ENCODE results near the gene RGL2.

The RGL2 gene

GRCh38 chr6:33316603-33317418, 18.1 kb upstream of the RGL2 start:
- peak in 1 of 2 donors; percentile 41 for DNase-seq

- no peak for DNase-seq
These were observed 17.3 kb upstream of the RGL2 start for GRCh38 chr6:33315793-33316602.

GRCh38 chr6:33314943-33315792, 16.4 kb upstream of the RGL2 start:
- peak in 1 of 2 donors; percentile 42 for DNase-seq

GRCh38 chr6:33314515-33314942, 15.8 kb upstream of the RGL2 start:
- DNase-seq = peak; percentile 88 to 91

- peak; percentile 94 to 96 for DNase-seq
These were observed 15.2 kb upstream of the RGL2 start, which contains the start of gene TAPBP for GRCh38 chr6:33313709-33314514. TSS of gene TAPBP (minus strand) at chr6:33314078. CDS start at chr6:33314041, 37 bp downstream.

- peak; percentile 55 to 63 for DNase-seq
These were observed 14.5 kb upstream of the RGL2 start for GRCh38 chr6:33313105-33313708.

GRCh38 chr6:33312361-33313104, 13.8 kb upstream of the RGL2 start:
- DNase-seq = peak; percentile 94 to 95

- no peak for DNase-seq
These were observed 7.6 kb upstream of the RGL2 start for GRCh38 chr6:33306356-33306755.

- DNase-seq = no peak
These were observed 6.3 kb upstream of the RGL2 start for GRCh38 chr6:33305052-33305451.

GRCh38 chr6:33304216-33304615, 5.5 kb upstream of the RGL2 start:
- no peak for DNase-seq

GRCh38 chr6:33301877-33302276, 3.1 kb upstream of the RGL2 start:
- DNase-seq = peak in 1 of 2 donors; percentile 1

GRCh38 chr6:33299237-33299944, 649 bp upstream of the RGL2 start:
- DNase-seq = peak; percentile 92 to 95

GRCh38 chr6:33297956-33298772, 578 bp downstream of the RGL2 start:
- peak; percentile 84 to 85 for DNase-seq

- peak in 1 of 2 donors; percentile 15 for DNase-seq
These were observed 1.3 kb downstream of the RGL2 start for GRCh38 chr6:33297406-33297955.

- peak in 1 of 2 donors; percentile 1 for DNase-seq
These were observed 1.8 kb downstream of the RGL2 start for GRCh38 chr6:33296797-33297405.

- no peak for DNase-seq
These were observed 2.9 kb downstream of the RGL2 start for GRCh38 chr6:33295621-33296369.

- DNase-seq = no peak
These were observed 4.5 kb downstream of the RGL2 start for GRCh38 chr6:33294086-33294823.

All from CD4-positive, alpha-beta T cell treated with Interferon alpha-2 for 1 hour (primary cell).